MCF 10A (cell line): ENCODE results near the gene CLC. TPM values are rescaled to one million over a fixed set of nuclear protein-coding genes. Genes with fewer than 3 reads are reported as not detected.

Experiments
- BruUV-seq: library from RNA; stranded (reverse); fragments of 400-500 nt; replicated peaks from 2 replicates; lab custom pipeline; 2021; lab: Mats Ljungman, UMichigan
- CTCF ChIA-PET: fragments of 300-600 bp; sonication (Branson Sonifier 250); formaldehyde crosslinking; extraction: SDS; loops from one replicate; lab custom pipeline; 2021; ENCODE audit warnings: antibody characterized with exemption, inconsistent platforms; lab: Yijun Ruan, JAX
- POLR2A ChIA-PET: fragments of 300-600, 350-650 bp; sonication (Branson Sonifier 250); formaldehyde crosslinking; extraction: SDS; loops from one replicate; lab custom pipeline; 2020; ENCODE audit warnings: antibody characterized with exemption, inconsistent platforms; lab: Yijun Ruan, JAX
- DNase-seq: peaks from one replicate; pipeline ENCODE4 v3.0.0-alpha.2; 2018; ENCODE audit not compliant: unreplicated experiment
- H3K27ac Mint-ChIP-seq: one replicate; pipeline ENCODE4 v1.8.0; 2022; ENCODE audit warnings: mild to moderate bottlenecking, low read depth, mixed read lengths; ENCODE audit not compliant: unreplicated experiment
- H3K27me3 Mint-ChIP-seq: one replicate; pipeline ENCODE4 v1.8.0; 2022; ENCODE audit warnings: mixed read lengths; ENCODE audit not compliant: insufficient read depth, unreplicated experiment
- H3K36me3 Mint-ChIP-seq: one replicate; pipeline ENCODE4 v1.8.0; 2022; ENCODE audit warnings: mild to moderate bottlenecking, moderate library complexity, mixed read lengths; ENCODE audit not compliant: insufficient read depth, unreplicated experiment
- H3K4me1 Mint-ChIP-seq: one replicate; pipeline ENCODE4 v1.8.0; 2022; ENCODE audit warnings: mixed read lengths; ENCODE audit not compliant: insufficient read depth, unreplicated experiment
- H3K4me3 Mint-ChIP-seq: one replicate; pipeline ENCODE4 v1.8.0; 2022; ENCODE audit warnings: mild to moderate bottlenecking, moderate library complexity, mixed read lengths; ENCODE audit not compliant: unreplicated experiment
- H3K9me3 Mint-ChIP-seq: one replicate; pipeline ENCODE4 v1.8.0; 2022; ENCODE audit warnings: mixed read lengths; ENCODE audit not compliant: unreplicated experiment
- CTCF ChIP-seq: fragments of 200-600 bp; IDR thresholded peaks from one replicate; pipeline ENCODE4 v1.8.0; 2022; ENCODE audit warnings: antibody characterized with exemption, mild to moderate bottlenecking; ENCODE audit not compliant: unreplicated experiment
- intact Hi-C: fragments of 100-400 bp; cut with micrococcal nuclease; formaldehyde crosslinking; loops from 2 replicates; pipeline ENCODE4 v1.14.1; 2022
- total RNA-seq: library from RNA; stranded (reverse); gene quantifications from 2 replicates; pipeline ENCODE4 v1.2.3, GENCODE V29; 2022

CLC gene
- total RNA-seq, 1 experiment from 2014 or later = not detected

- no peak overlapping the region for H3K27ac Mint-ChIP-seq
- no peak for DNase-seq
- H3K36me3 Mint-ChIP-seq = no peaks in the 10 kb centered on the region
- H3K4me3 Mint-ChIP-seq = no peak overlapping the region
- TF ChIP-seq CTCF = no peak
- H3K4me1 Mint-ChIP-seq = no peaks in the 10 kb centered on the region
- CTCF ChIA-PET = no interaction called here
- peaks cover 8% of the 10 kb centered on the region for H3K27me3 Mint-ChIP-seq
- H3K9me3 Mint-ChIP-seq = no peaks in the 10 kb centered on the region
- intact Hi-C loops = no loop called here
- BruUV-seq = no TSS peak
- POLR2A ChIA-PET = no interaction called here
Measured at GRCh38 chr19:39709026-39709872, 28.6 kb downstream of the CLC start.

GRCh38 chr19:39708594-39708993, 29.2 kb downstream of the CLC start:
- BruUV-seq = no TSS peak
- no peaks in the 10 kb centered on the region for H3K9me3 Mint-ChIP-seq
- TF ChIP-seq CTCF = no peak
- DNase-seq = no peak
- no peak overlapping the region for H3K4me3 Mint-ChIP-seq
- H3K27me3 Mint-ChIP-seq = peaks cover 15% of the 10 kb centered on the region
- H3K36me3 Mint-ChIP-seq = no peaks in the 10 kb centered on the region
- no peaks in the 10 kb centered on the region for H3K4me1 Mint-ChIP-seq
- ChIA-PET CTCF (no interaction called here), POLR2A (no interaction called here)
- no peak overlapping the region for H3K27ac Mint-ChIP-seq
- intact Hi-C loops = no loop called here

- Mint-ChIP-seq H3K36me3 (no peaks in the 10 kb centered on the region), H3K27me3 (peaks cover 41% of the 10 kb centered on the region), H3K4me3 (no peak overlapping the region), H3K9me3 (no peaks in the 10 kb centered on the region), H3K27ac (no peak overlapping the region), H3K4me1 (no peaks in the 10 kb centered on the region)
- intact Hi-C loops = no loop called here
- POLR2A ChIA-PET = no interaction called here
- no peak for TF ChIP-seq CTCF
- no TSS peak for BruUV-seq
- DNase-seq = no peak
- CTCF ChIA-PET = interaction anchor here (1.9 kb wide), 1 partner anchor 31 kb away, joined by 9 read pairs; no protein-coding TSS in a partner anchor
Measured at GRCh38 chr19:39705578-39706188, 32.1 kb downstream of the CLC start.
